Body of pancreas (tissue), 4 donors: ENCODE results near the gene CASZ1.

Source experiments
- CTCF ChIP-seq, 7 experiments: fragments of 450-650 bp in 4 of 7; fragments of 200-600 bp in 3 of 7; sonication (generic) in 3 of 7; IDR thresholded peaks; one replicate each; pipeline ENCODE4 v1.5.1; 2016 to 2019; ENCODE audit warnings: antibody characterized with exemption in 7 of 7
- POLR2A ChIP-seq, 3 donors: fragments of 450-650 bp; IDR thresholded peaks; one replicate each; pipeline ENCODE4 v1.6.1; 2016; ENCODE audit warnings: antibody characterized with exemption in 3 of 3, mild to moderate bottlenecking in 2 of 3

- TF ChIP-seq CTCF (IDR thresholded peaks at IDR 0.05): no peak
- no peak for TF ChIP-seq POLR2A (IDR thresholded peaks at IDR 0.05)
These were observed 126.3 kb downstream of the CASZ1 start for GRCh38 chr1:10670190-10670589.
